ENCODE data around the gene WNT1. TPM values are rescaled to one million over a fixed set of nuclear protein-coding genes. Genes with fewer than 3 reads are reported as not detected.

The WNT1 gene
- total RNA-seq, 1 experiment from 2014 or later: not detected

DNA sequence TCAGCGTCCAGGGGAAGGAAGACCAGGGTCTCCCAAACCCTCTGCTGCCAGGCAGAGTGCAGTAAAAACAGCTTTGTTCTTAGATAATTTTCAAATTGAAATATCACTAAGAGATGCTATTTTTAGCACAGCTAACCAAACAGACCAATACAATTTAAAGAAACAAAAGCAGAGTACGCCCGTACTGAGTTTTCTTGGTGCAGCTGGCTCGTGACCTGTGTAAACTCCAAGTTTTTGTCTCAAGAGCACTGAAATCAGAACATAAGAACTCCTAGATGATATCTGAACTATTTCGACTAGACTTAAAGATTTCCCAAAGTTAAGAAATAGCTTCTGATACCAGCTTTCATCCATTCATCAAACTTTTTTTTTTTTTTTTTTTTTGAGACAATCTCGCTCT is 31.2 kb upstream of the WNT1 start:
- no peaks in the 10 kb centered on the region for H3K9me3 Mint-ChIP-seq
- Histone ChIP-seq H2BK5ac (ENCODE audit: insufficient read length, low read length) (no peak overlapping the region), H3K18ac (ENCODE audit: insufficient read length, low read depth, low read length) (no peak overlapping the region), H4K8ac (replicated peaks; ENCODE audit: insufficient read length, low read depth, low read length) (no peak overlapping the region), H3K4ac (ENCODE audit: low read depth, low read length) (no peak overlapping the region), H3K23ac (ENCODE audit: insufficient read length, low read depth, low read length) (no peak overlapping the region), H3K9ac (ENCODE audit: extremely low read depth, insufficient read length, low read length) (no peak overlapping the region), H3K4me1 (ENCODE audit: insufficient read depth, low read length) (no peaks in the 10 kb centered on the region), H2AK5ac (ENCODE audit: insufficient read length, low read length) (no peak overlapping the region), H3K79me2 (ENCODE audit: insufficient read depth, low read length) (peaks cover 24% of the 10 kb centered on the region; the same call in 1 of the 2 replicates), H4K20me1 (ENCODE audit: control insufficient read depth, insufficient read depth, insufficient read length) (no peaks in the 10 kb centered on the region), H3K27me3 (ENCODE audit: insufficient read depth, low read length) (no peaks in the 10 kb centered on the region), H2BK15ac (ENCODE audit: low read depth, low read length) (no peak overlapping the region), H3K4me2 (ENCODE audit: insufficient read depth, insufficient read length, low read length) (no peak overlapping the region), H3K79me1 (ENCODE audit: insufficient read depth, low read depth, low read length, poor library complexity, severe bottlenecking) (peaks cover 13% of the 10 kb centered on the region), H3K14ac (ENCODE audit: insufficient read depth, low read length) (no peak overlapping the region), H4K5ac (ENCODE audit: insufficient read length, low read depth, low read length) (no peak overlapping the region), H3K27ac (ENCODE audit: insufficient read length, low read depth, low read length) (no peak overlapping the region), H2BK120ac (ENCODE audit: low read depth, low read length, poor library complexity, severe bottlenecking) (no peak overlapping the region), H3K56ac (ENCODE audit: insufficient read length, low read depth, low read length) (no peak overlapping the region), H4K91ac (ENCODE audit: insufficient read length, low read depth, low read length) (no peak overlapping the region), H3T11ph (ENCODE audit: low read length) (no peak overlapping the region), H2BK12ac (ENCODE audit: insufficient read length, low read depth, low read length) (no peak overlapping the region), H3K9me3 (ENCODE audit: control insufficient read depth, low read depth, low read length) (no peaks in the 10 kb centered on the region), H2AFZ (ENCODE audit: low read length) (no peak overlapping the region), H3K23me2 (ENCODE audit: insufficient read length, low read depth, low read length, poor library complexity, severe bottlenecking) (no peaks in the 10 kb centered on the region), H2BK20ac (ENCODE audit: low read depth, low read length, poor library complexity, severe bottlenecking) (no peak overlapping the region)
- H3K4me3 Mint-ChIP-seq: no peak overlapping the region; a peak in 1 of 5 replicates
- WGBS (ENCODE audit: extremely low coverage, insufficient read length, low lambda C conversion rate): no CpG with 5 or more reads among the region's 6 CpGs
- peak overlapping the region in 2 of 3 experiments; percentile 7 to 76; a peak in 4 of 7 replicates for H3K27ac Mint-ChIP-seq
- peaks cover 0 to 39% (median 17%) of the 10 kb centered on the region in 3 experiments; a peak in 6 of 7 replicates for H3K36me3 Mint-ChIP-seq (ENCODE audit: insufficient read depth in 1 of 3, low read depth in 3 of 3)
- H3K4me1 Mint-ChIP-seq: peaks cover 11 to 13% of the 10 kb centered on the region in 2 experiments
- no peaks in the 10 kb centered on the region for H3K27me3 Mint-ChIP-seq (ENCODE audit: low read depth)
- TF ChIP-seq, protein P1, sequence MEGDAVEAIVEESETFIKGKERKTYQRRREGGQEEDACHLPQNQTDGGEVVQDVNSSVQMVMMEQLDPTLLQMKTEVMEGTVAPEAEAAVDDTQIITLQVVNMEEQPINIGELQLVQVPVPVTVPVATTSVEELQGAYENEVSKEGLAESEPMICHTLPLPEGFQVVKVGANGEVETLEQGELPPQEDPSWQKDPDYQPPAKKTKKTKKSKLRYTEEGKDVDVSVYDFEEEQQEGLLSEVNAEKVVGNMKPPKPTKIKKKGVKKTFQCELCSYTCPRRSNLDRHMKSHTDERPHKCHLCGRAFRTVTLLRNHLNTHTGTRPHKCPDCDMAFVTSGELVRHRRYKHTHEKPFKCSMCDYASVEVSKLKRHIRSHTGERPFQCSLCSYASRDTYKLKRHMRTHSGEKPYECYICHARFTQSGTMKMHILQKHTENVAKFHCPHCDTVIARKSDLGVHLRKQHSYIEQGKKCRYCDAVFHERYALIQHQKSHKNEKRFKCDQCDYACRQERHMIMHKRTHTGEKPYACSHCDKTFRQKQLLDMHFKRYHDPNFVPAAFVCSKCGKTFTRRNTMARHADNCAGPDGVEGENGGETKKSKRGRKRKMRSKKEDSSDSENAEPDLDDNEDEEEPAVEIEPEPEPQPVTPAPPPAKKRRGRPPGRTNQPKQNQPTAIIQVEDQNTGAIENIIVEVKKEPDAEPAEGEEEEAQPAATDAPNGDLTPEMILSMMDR (conservative IDR thresholded peaks at IDR 0.05): no peak
- DNase-seq: no peak

Measured in H9 (cell line).